Dermis blood vessel endothelial cell (primary cell): ENCODE measurements around the gene FHL3. TPM values are rescaled to one million over a fixed set of nuclear protein-coding genes. Genes with fewer than 3 reads are reported as not detected.
"Not testable (repeated sequence)": the region's sequence is repeated elsewhere in the genome, so short reads cannot be mapped to it uniquely, and the experiment has no call there.

ENCODE experiments used
- DNase-seq: peaks from one replicate; pipeline ENCODE4 v3.0.0; 2010
- total RNA-seq: library from RNA; depleted of rRNA; stranded (reverse); fragments of >200 nt; gene quantifications from 2 replicates; pipeline ENCODE4 v1.2.3, GENCODE V29; 2014

The FHL3 gene
- total RNA-seq, 1 donor from 2014 or later: 12.4 TPM

- DNase-seq: no peak
Measured at GRCh38 chr1:37983546-37983945, 21.8 kb downstream of the FHL3 start.

GRCh38 chr1:37978541-37978940 is 26.8 kb downstream of the FHL3 start:
- DNase-seq: no peak

- peak; percentile 76 for DNase-seq
Measured at GRCh38 chr1:37975083-37975482, 30.2 kb downstream of the FHL3 start.

GRCh38 chr1:37974567-37974966 is 30.7 kb downstream of the FHL3 start:
- DNase-seq: no peak

GRCh38 chr1:37973684-37974083 is 31.6 kb downstream of the FHL3 start:
- not testable (repeated sequence) for DNase-seq

- no peak for DNase-seq
Measured at GRCh38 chr1:37965301-37965700, 40.0 kb downstream of the FHL3 start.

- DNase-seq: not testable (repeated sequence)
Measured at GRCh38 chr1:37964106-37964505, 41.2 kb downstream of the FHL3 start.

GRCh38 chr1:37958690-37959089 is 46.6 kb downstream of the FHL3 start:
- DNase-seq: no peak

GRCh38 chr1:37955685-37956084 is 49.6 kb downstream of the FHL3 start:
- no peak for DNase-seq

GRCh38 chr1:37954316-37954971 is 50.9 kb downstream of the FHL3 start:
- no peak for DNase-seq

- no peak for DNase-seq
Measured at GRCh38 chr1:37952738-37953137, 52.6 kb downstream of the FHL3 start.

GRCh38 chr1:37951783-37952624 is 53.3 kb downstream of the FHL3 start:
- no peak for DNase-seq

GRCh38 chr1:37951041-37951782 is 54.1 kb downstream of the FHL3 start:
- DNase-seq: no peak

- DNase-seq: no peak
Measured at GRCh38 chr1:37949524-37950152, 55.7 kb downstream of the FHL3 start.

- no peak for DNase-seq
Measured at GRCh38 chr1:37948841-37949240, 56.5 kb downstream of the FHL3 start.

- no peak for DNase-seq
Measured at GRCh38 chr1:37948166-37948565, 57.1 kb downstream of the FHL3 start.

GRCh38 chr1:37947364-37947763 is 58.0 kb downstream of the FHL3 start:
- DNase-seq: no peak

Other genes with a start within 250 kb of the FHL3 start
- gene EPHA10, start 240.4 kb downstream of the FHL3 start, total RNA-seq: 0.05 TPM in 1 of 2 replicates, not detected in the other
- 1.0 TPM in 2 replicates for gene MANEAL, start 211.7 kb downstream of the FHL3 start, total RNA-seq
- 21.4 and 23.0 TPM in 2 replicates for gene C1orf122, start 197.7 kb downstream of the FHL3 start, total RNA-seq
- 21.0 and 26.0 TPM in 2 replicates for gene YRDC, start 197.3 kb downstream of the FHL3 start, total RNA-seq
- 2.4 and 4.4 TPM in 2 replicates for gene MTF1, start 145.9 kb downstream of the FHL3 start, total RNA-seq
- gene INPP5B, start 58.5 kb downstream of the FHL3 start, total RNA-seq: 21.3 and 21.5 TPM in 2 replicates
- gene SF3A3, start 15.5 kb downstream of the FHL3 start, total RNA-seq: 73.7 and 136 TPM in 2 replicates
- gene UTP11, start 7.2 kb upstream of the FHL3 start, total RNA-seq: 47.0 and 47.5 TPM in 2 replicates
- gene POU3F1, start 41.3 kb upstream of the FHL3 start, total RNA-seq: under 0.01 and 0.05 TPM in 2 replicates